Skeletal muscle tissue (tissue), 4 donors: ENCODE results near the gene FADS6. TPM values are rescaled to one million over a fixed set of nuclear protein-coding genes. Genes with fewer than 3 reads are reported as not detected.
"Not testable (repeated sequence)": the region's sequence is repeated elsewhere in the genome, so short reads cannot be mapped to it uniquely, and the experiment has no call there.

Experiments
- H3K27ac ChIP-seq: one replicate; pipeline ENCODE4 v1.7.0; 2013; ENCODE audit warnings: mild to moderate bottlenecking, low read depth, low read length, inconsistent platforms
- H3K27me3 ChIP-seq, 3 donors: one replicate each; pipeline ENCODE4 v1.7.0; 2013; ENCODE audit warnings: low read length in 3 of 3; ENCODE audit not compliant: control insufficient read depth in 3 of 3, insufficient read depth in 3 of 3
- H3K36me3 ChIP-seq, 3 donors: one replicate each; pipeline ENCODE4 v1.7.0; 2013; ENCODE audit warnings: low read length in 3 of 3; ENCODE audit not compliant: control insufficient read depth in 3 of 3, insufficient read depth in 3 of 3
- H3K4me1 ChIP-seq, 3 donors: one replicate each; pipeline ENCODE4 v1.7.0; 2013; ENCODE audit warnings: low read length in 3 of 3, mild to moderate bottlenecking in 3 of 3; ENCODE audit not compliant: control insufficient read depth in 3 of 3, insufficient read depth in 3 of 3
- H3K4me3 ChIP-seq, 3 donors: one replicate each; pipeline ENCODE4 v1.7.0; 2013; ENCODE audit warnings: low read length in 3 of 3
- H3K9ac ChIP-seq, 3 donors: one replicate each; pipeline ENCODE4 v1.7.0; 2013; ENCODE audit warnings: low read length in 3 of 3, mild to moderate bottlenecking in 3 of 3, moderate library complexity in 2 of 3, low read depth in 1 of 3
- H3K9me3 ChIP-seq, 3 donors: one replicate each; pipeline ENCODE4 v1.7.0; 2013; ENCODE audit warnings: low read length in 3 of 3; ENCODE audit not compliant: control insufficient read depth in 3 of 3
- total RNA-seq: library from RNA; depleted of rRNA; stranded (reverse); fragments of >200 nt; gene quantifications from one replicate; pipeline ENCODE4 v1.2.3, GENCODE V29; 2014
- donor health status: Osteomylitis.

Gene FADS6
- total RNA-seq, 1 donor from 2014 or later, result not detected

DNA sequence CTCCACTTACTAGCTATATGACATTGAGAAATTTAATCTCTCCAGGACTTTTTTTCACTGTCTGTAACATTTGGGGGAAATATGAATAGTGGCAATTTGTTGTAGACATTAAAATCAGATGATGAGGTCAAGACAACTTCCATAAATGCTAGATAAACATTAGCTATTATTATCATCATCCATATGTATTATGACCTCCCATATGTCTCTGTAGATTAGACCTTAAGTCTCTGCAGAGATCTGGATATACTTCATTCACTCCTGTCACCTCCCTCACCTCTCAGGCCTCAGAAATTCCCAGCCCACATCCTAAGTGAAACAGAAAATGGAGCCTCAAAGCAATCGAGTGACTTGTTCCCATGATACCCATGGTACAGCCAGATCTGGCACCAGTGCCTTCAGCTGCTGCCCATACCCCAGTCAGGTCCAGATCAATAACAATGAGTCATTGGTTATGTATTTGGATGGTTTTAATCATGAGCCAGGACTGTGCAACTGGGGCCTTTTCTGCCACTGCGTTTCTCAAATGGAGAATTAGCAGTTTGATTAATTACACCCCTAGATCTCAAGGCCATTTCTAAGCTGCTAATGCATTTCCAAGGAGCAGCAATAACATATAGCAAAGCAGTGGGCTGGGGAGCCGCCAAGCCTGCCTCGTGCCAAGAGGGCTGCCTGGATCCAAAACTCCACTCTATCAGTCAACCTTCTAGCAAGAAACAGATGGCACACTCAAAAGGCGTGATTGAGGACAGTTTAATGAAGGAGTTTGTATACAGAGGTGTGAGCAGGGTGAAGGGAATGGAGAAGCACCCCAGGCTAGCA lies 18.1 kb downstream of the FADS6 start:
- peaks cover 15 to 29% (median 23%) of the 10 kb centered on the region in 3 donors for H3K4me1 ChIP-seq
- no peak overlapping the region for H3K9ac ChIP-seq
- no peaks in the 10 kb centered on the region for H3K36me3 ChIP-seq
- no peak overlapping the region for H3K4me3 ChIP-seq
- peaks cover 0 to 12% (median 5%) of the 10 kb centered on the region in 3 donors for H3K27me3 ChIP-seq
- H3K27ac ChIP-seq, result no peak overlapping the region
- no peaks in the 10 kb centered on the region for H3K9me3 ChIP-seq

GRCh38 chr17:74874615-74875037 lies 18.8 kb downstream of the FADS6 start:
- H3K27me3 ChIP-seq, result peaks cover 0 to 8% (median 5%) of the 10 kb centered on the region in 3 donors
- no peak overlapping the region for H3K4me3 ChIP-seq
- H3K4me1 ChIP-seq, result peaks cover 15 to 29% (median 23%) of the 10 kb centered on the region in 3 donors
- H3K27ac ChIP-seq, result no peak overlapping the region
- H3K36me3 ChIP-seq, result peaks cover 0 to 4% (median 2%) of the 10 kb centered on the region in 3 donors
- H3K9ac ChIP-seq, result no peak overlapping the region
- no peaks in the 10 kb centered on the region for H3K9me3 ChIP-seq

- Histone ChIP-seq H3K9me3 (no peaks in the 10 kb centered on the region), H3K27ac (peak overlapping the region; percentile 86), H3K4me1 (peaks cover 15 to 29% (median 23%) of the 10 kb centered on the region in 3 donors), H3K4me3 (peak overlapping the region; percentile 82 to 92 (median 88)), H3K27me3 (peaks cover 0 to 8% (median 5%) of the 10 kb centered on the region in 3 donors), H3K9ac (peak overlapping the region; percentile 80 to 90 (median 86)), H3K36me3 (peaks cover 0 to 4% (median 2%) of the 10 kb centered on the region in 3 donors)
Measured at GRCh38 chr17:74873874-74874614, 19.4 kb downstream of the FADS6 start.

DNA sequence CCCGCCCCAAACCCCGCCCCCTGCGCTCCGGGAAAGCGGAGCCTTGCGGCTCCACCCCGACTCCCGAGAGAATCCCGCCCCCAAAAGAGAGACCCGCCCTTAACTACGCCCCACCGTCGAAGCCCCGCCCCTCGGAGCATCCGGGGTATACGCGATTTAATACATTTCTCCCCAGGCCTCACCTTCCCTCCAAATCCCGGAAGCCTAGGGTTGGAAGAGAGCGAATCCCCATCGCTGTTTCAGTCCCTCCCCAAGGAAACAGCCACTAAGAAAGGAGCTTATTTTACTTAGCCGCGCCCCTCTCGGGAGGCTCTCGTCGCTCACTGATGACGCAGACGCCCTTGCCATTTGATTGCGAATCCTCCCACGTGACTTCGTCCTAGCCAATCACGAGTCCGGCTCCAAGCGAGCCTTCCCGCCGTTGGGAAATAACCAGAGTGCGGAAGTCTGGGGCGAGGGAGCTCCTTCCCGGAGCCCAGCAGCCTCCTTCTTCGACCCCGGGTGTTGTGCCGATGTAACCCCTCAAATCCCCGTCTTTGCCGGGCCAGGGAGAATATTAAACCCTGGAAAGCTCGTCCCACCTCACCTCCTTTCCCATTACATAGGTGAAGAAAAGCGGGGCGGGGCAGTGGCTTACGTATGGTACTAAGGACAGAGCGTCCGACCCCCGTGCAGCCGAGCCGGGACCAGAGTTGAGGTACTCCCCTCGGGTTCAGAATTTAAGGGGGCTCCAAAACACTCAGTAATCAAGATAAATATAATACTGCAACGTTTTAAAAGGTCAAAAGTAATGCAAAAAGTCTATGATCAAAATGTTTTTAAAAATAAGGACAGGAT lies 20.2 kb downstream of the FADS6 start:
- peak overlapping the region; percentile 83 to 92 (median 88) for H3K4me3 ChIP-seq
- peaks cover 15 to 27% (median 21%) of the 10 kb centered on the region in 3 donors for H3K4me1 ChIP-seq
- H3K36me3 ChIP-seq, result peaks cover 0 to 4% (median 2%) of the 10 kb centered on the region in 3 donors
- no peaks in the 10 kb centered on the region for H3K9me3 ChIP-seq
- H3K27ac ChIP-seq, result peak overlapping the region; percentile 86
- H3K27me3 ChIP-seq, result peaks cover 0 to 5% (median 2%) of the 10 kb centered on the region in 3 donors
- peak overlapping the region; percentile 80 to 91 (median 86) for H3K9ac ChIP-seq

DNA sequence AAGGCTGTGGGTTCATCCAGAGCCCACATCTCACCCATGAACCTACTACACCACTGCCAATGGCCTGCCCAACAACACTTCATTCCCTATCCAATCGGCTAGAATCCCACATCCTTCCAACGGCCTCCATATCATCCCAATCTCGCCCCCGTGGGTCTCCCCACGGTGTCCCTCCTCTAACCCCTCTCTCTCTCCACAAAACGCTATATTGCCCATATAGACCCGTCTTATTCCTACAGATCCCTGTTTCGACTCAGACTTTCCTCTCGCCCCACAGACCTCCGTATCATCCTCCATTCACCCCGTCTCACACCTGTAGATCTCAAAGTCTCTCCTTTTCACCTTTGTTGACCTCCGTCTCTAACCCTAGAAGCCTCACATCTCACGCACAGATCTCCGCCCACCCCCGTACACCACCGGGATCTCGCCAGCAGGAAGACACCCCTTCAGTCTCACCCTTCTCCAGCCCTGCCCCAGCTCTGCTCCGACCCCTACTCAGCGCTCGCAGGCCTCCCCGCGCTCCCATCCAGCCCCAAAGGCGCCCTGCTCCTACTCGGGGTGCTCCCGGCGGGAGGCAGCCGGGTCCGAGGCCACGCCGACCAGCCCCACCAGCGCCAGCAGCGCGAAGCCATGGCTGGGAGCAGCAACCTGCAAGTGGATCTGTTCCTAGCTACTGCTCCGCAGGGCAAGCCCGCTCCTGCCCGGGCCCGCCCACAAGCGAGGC lies 21.0 kb downstream of the FADS6 start, which contains the start of gene FDXR:
TSS of gene FDXR (minus strand) at position 682 of the 724 bp plus-strand sequence. CDS start at position 632, 50 bp downstream.
- H3K9me3 ChIP-seq, result no peaks in the 10 kb centered on the region
- peak within 1 kb of the TSS; percentile 83 to 92 (median 89) for H3K4me3 ChIP-seq
- peak within 1 kb of the TSS; percentile 86 for H3K27ac ChIP-seq
- peaks cover 15 to 25% (median 20%) of the 10 kb centered on the region in 3 donors for H3K4me1 ChIP-seq
- peaks cover 0 to 4% (median 2%) of the 10 kb centered on the region in 3 donors for H3K36me3 ChIP-seq
- H3K9ac ChIP-seq, result peak within 1 kb of the TSS; percentile 87 to 91 (median 91)
- peaks cover 0 to under 1% (median 0%) of the 10 kb centered on the region in 3 donors for H3K27me3 ChIP-seq

GRCh38 chr17:74871356-74872076 lies 21.9 kb downstream of the FADS6 start:
- Histone ChIP-seq H3K27me3 (no peaks in the 10 kb centered on the region), H3K9me3 (no peaks in the 10 kb centered on the region), H3K36me3 (peaks cover 0 to 4% (median 2%) of the 10 kb centered on the region in 3 donors), H3K27ac (no peak overlapping the region), H3K4me1 (peaks cover 15 to 25% (median 20%) of the 10 kb centered on the region in 3 donors), H3K9ac (no peak overlapping the region), H3K4me3 (peak overlapping the region in 1 of 3 donors; percentile 83)

GRCh38 chr17:74870512-74870911 lies 22.9 kb downstream of the FADS6 start:
- Histone ChIP-seq H3K9ac (no peak overlapping the region), H3K27me3 (no peaks in the 10 kb centered on the region), H3K4me3 (no peak overlapping the region), H3K36me3 (peaks cover 0 to 4% (median 2%) of the 10 kb centered on the region in 3 donors), H3K9me3 (no peaks in the 10 kb centered on the region), H3K4me1 (peaks cover 15 to 25% (median 20%) of the 10 kb centered on the region in 3 donors), H3K27ac (no peak overlapping the region)

GRCh38 chr17:74870028-74870427 lies 23.4 kb downstream of the FADS6 start:
- H3K9me3 ChIP-seq, H3K9ac ChIP-seq, H3K36me3 ChIP-seq, H3K27me3 ChIP-seq, H3K4me3 ChIP-seq, H3K27ac ChIP-seq: not testable (repeated sequence)
- H3K4me1 ChIP-seq, result peaks cover 15 to 25% (median 20%) of the 10 kb centered on the region in 3 donors
